Measurements from ENCODE around the gene RELB. TPM values are rescaled to one million over a fixed set of nuclear protein-coding genes. Genes with fewer than 3 reads are reported as not detected.

The RELB gene
- total and polyA plus RNA-seq, 10 of the 15 experiments (the other 5 are each of a cell fraction or from before 2014, with no cell fraction given) = 0.66 to 43.8 (median 12.8) TPM

- no peaks in the 10 kb centered on the region for H3K79me2 ChIP-seq (ENCODE audit: control insufficient read depth, insufficient read depth, low read length)
- ChIA-PET POLR2A (no interaction called here), SMC1A (ENCODE audit: uncharacterized antibody, unreplicated experiment) (interaction anchor here (0.8 kb wide), 1 partner anchor 23 kb away, joined by 3 read pairs; no protein-coding TSS in a partner anchor), RAD21 (ENCODE audit: unreplicated experiment) (no interaction called here), CTCF (no interaction called here)
- no peak overlapping the region for H3K4me2 ChIP-seq (ENCODE audit: control insufficient read depth, insufficient read depth)
- H3K27me3 ChIP-seq (replicated peaks in 1 of 2; ENCODE audit: control insufficient read depth in 2 of 2, insufficient read depth in 2 of 2, low read length in 1 of 2) = no peaks in the 10 kb centered on the region
- peak; percentile 46; the same call in 1 of the 2 replicates for TF ChIP-seq POLR2A (IDR thresholded peaks at IDR 0.05; ENCODE audit: low read depth, low read length)
- no peak for TF ChIP-seq YY1 (IDR thresholded peaks at IDR 0.05; ENCODE audit: low read depth, low read length)
- no peak for FAIRE-seq
- no peak for ATAC-seq
- H2AFZ ChIP-seq (ENCODE audit: control insufficient read depth, low read depth, low read length) = no peak overlapping the region
- no peaks in the 10 kb centered on the region for H3K9me3 ChIP-seq (replicated peaks; ENCODE audit: control insufficient read depth, insufficient read depth, low read length)
- H4K20me1 ChIP-seq (ENCODE audit: control insufficient read depth, insufficient read depth) = no peaks in the 10 kb centered on the region
- no peak overlapping the region for H3K4me3 ChIP-seq
- no peak overlapping the region for H3K27ac ChIP-seq (ENCODE audit: control insufficient read depth, insufficient read depth)
- no peak for DNase-seq (ENCODE audit: low read depth, low spot score)
- no peak overlapping the region for H3K9ac ChIP-seq (ENCODE audit: control insufficient read depth, insufficient read depth, low read length)
- 97% methylated on average over 14 of the region's 14 CpGs for WGBS (ENCODE audit: insufficient coverage, insufficient replicate concordance, low lambda C conversion rate, missing lambda C conversion rate)
- H3K4me1 ChIP-seq (ENCODE audit: control insufficient read depth, insufficient read depth, low read length) = peaks cover 8% of the 10 kb centered on the region
- H3K36me3 ChIP-seq (ENCODE audit: control insufficient read depth in 2 of 2, insufficient read depth in 2 of 2, low read length in 1 of 2) = peaks cover 3 to 8% of the 10 kb centered on the region in 2 experiments; a peak in 3 of 4 replicates
- in situ Hi-C loops (cut with MboI) (no loop called here), intact Hi-C loops (cut with micrococcal nuclease; ENCODE audit: unreplicated experiment) (no loop called here)
- no TSS peak for BruUV-seq (replicated peaks)
Measured at GRCh38 chr19:45021971-45022370, 20.7 kb downstream of the RELB start.

GRCh38 chr19:45023048-45023447 is 21.8 kb downstream of the RELB start:
- in situ Hi-C loops (cut with MboI) = no loop called here
- Histone ChIP-seq H3K9me3 (replicated peaks; ENCODE audit: control insufficient read depth, insufficient read depth, low read length) (no peaks in the 10 kb centered on the region), H3K4me3 (no peak overlapping the region), H3K79me2 (ENCODE audit: control insufficient read depth, insufficient read depth, low read length) (no peaks in the 10 kb centered on the region), H3K27me3 (replicated peaks in 1 of 2; ENCODE audit: control insufficient read depth in 2 of 2, insufficient read depth in 2 of 2, low read length in 1 of 2) (no peaks in the 10 kb centered on the region), H3K4me2 (ENCODE audit: control insufficient read depth, insufficient read depth) (no peak overlapping the region), H3K36me3 (ENCODE audit: control insufficient read depth in 2 of 2, insufficient read depth in 2 of 2, low read length in 1 of 2) (peaks cover 3 to 8% of the 10 kb centered on the region in 2 experiments; a peak in 3 of 4 replicates), H3K27ac (ENCODE audit: control insufficient read depth, insufficient read depth) (no peak overlapping the region), H3K4me1 (ENCODE audit: control insufficient read depth, insufficient read depth, low read length) (no peaks in the 10 kb centered on the region), H2AFZ (ENCODE audit: control insufficient read depth, low read depth, low read length) (no peak overlapping the region), H4K20me1 (ENCODE audit: control insufficient read depth, insufficient read depth) (no peaks in the 10 kb centered on the region), H3K9ac (ENCODE audit: control insufficient read depth, insufficient read depth, low read length) (no peak overlapping the region)
- 82% methylated on average over 4 of the region's 4 CpGs for WGBS (ENCODE audit: insufficient coverage, insufficient replicate concordance, low lambda C conversion rate, missing lambda C conversion rate)
- CTCF ChIA-PET = no interaction called here
- RAD21 ChIA-PET (ENCODE audit: unreplicated experiment) = no interaction called here
- intact Hi-C loops (cut with micrococcal nuclease; ENCODE audit: unreplicated experiment) = no loop called here
- ATAC-seq = no peak
- BruUV-seq (replicated peaks) = no TSS peak
- POLR2A ChIA-PET = no interaction called here
- SMC1A ChIA-PET (ENCODE audit: uncharacterized antibody, unreplicated experiment) = interaction anchor here (0.6 kb wide), 1 partner anchor 23 kb away, joined by 3 read pairs; no protein-coding TSS in a partner anchor
- no peak for DNase-seq (ENCODE audit: low read depth, low spot score)
- FAIRE-seq = no peak
- TF ChIP-seq FOS (IDR thresholded peaks at IDR 0.05; ENCODE audit: borderline replicate concordance, extremely low read depth, insufficient read length) = no peak
- TF ChIP-seq PML (IDR thresholded peaks at IDR 0.05; ENCODE audit: low read length) = no peak
- TF ChIP-seq SP1 (IDR thresholded peaks at IDR 0.05; ENCODE audit: low read depth, low read length) = no peak
- no peak for TF ChIP-seq SKIL (IDR thresholded peaks at IDR 0.05; ENCODE audit: low read depth, poor library complexity, severe bottlenecking)
- TF ChIP-seq LARP7 (IDR thresholded peaks at IDR 0.05) = no peak
- no peak for TF ChIP-seq SUPT20H (IDR thresholded peaks at IDR 0.05; ENCODE audit: borderline replicate concordance, control insufficient read depth, low read depth, low read length)
- TF ChIP-seq RAD21 (IDR thresholded peaks at IDR 0.05; ENCODE audit: insufficient read depth, low read depth, low read length) = no peak
- no peak for TF ChIP-seq CBFB (IDR thresholded peaks at IDR 0.05; ENCODE audit: low read depth)
- no peak for TF ChIP-seq SRF (IDR thresholded peaks at IDR 0.05; ENCODE audit: low read depth in 2 of 2, low read length in 2 of 2)
- no peak for TF ChIP-seq USF2 (IDR thresholded peaks at IDR 0.05; ENCODE audit: borderline replicate concordance, low read depth, low read length)
- no peak for TF ChIP-seq SPI1 (IDR thresholded peaks at IDR 0.05; ENCODE audit: borderline replicate concordance, insufficient read depth, low read depth, low read length)
- no peak for TF ChIP-seq NR2C2 (IDR thresholded peaks at IDR 0.05; ENCODE audit: borderline replicate concordance, control insufficient read depth, insufficient read length, low read depth)
- TF ChIP-seq SIX5 (IDR thresholded peaks at IDR 0.05; ENCODE audit: low read depth, low read length, severe bottlenecking) = no peak
